Raji (cell line): ENCODE data around the gene FXYD3.

Experiments
- POLR2A ChIP-seq: IDR thresholded peaks from 2 replicates; pipeline ENCODE4 v1.6.1; 2011; ENCODE audit warnings: low read depth, low read length, control low read depth; ENCODE audit not compliant: insufficient read depth

Gene FXYD3

GRCh38 chr19:35110974-35111373 lies 4.6 kb upstream of the FXYD3 start:
- TF ChIP-seq POLR2A: no peak

- TF ChIP-seq POLR2A: no peak
These were observed 2.5 kb upstream of the FXYD3 start for GRCh38 chr19:35112995-35113688.

- no peak for TF ChIP-seq POLR2A
These were observed 1.1 kb upstream of the FXYD3 start for GRCh38 chr19:35114353-35115176.

GRCh38 chr19:35116072-35116801 lies 614 bp downstream of the FXYD3 start:
- TF ChIP-seq POLR2A: no peak

- TF ChIP-seq POLR2A: no peak
These were observed 1.5 kb downstream of the FXYD3 start for GRCh38 chr19:35117116-35117515.

- no peak for TF ChIP-seq POLR2A
These were observed 2.2 kb downstream of the FXYD3 start for GRCh38 chr19:35117799-35118198.

- TF ChIP-seq POLR2A: no peak
These were observed 2.8 kb downstream of the FXYD3 start for GRCh38 chr19:35118268-35119020.

GRCh38 chr19:35119091-35119490 lies 3.5 kb downstream of the FXYD3 start:
- TF ChIP-seq POLR2A: no peak

- TF ChIP-seq POLR2A: no peak
These were observed 4.0 kb downstream of the FXYD3 start for GRCh38 chr19:35119578-35120155.

GRCh38 chr19:35120492-35120891 lies 4.9 kb downstream of the FXYD3 start:
- no peak for TF ChIP-seq POLR2A

GRCh38 chr19:35120898-35121297 lies 5.3 kb downstream of the FXYD3 start:
- no peak for TF ChIP-seq POLR2A

GRCh38 chr19:35122687-35123551 lies 7.3 kb downstream of the FXYD3 start:
- no peak for TF ChIP-seq POLR2A

GRCh38 chr19:35123573-35123972 lies 8.0 kb downstream of the FXYD3 start:
- no peak for TF ChIP-seq POLR2A

- peak; percentile 83 for TF ChIP-seq POLR2A
These were observed 8.8 kb downstream of the FXYD3 start for GRCh38 chr19:35124098-35125060.
